HG02973 (cell line): ENCODE measurements around the gene TIGAR.

Source experiments
- ATAC-seq: cut with Tn5 transposase; IDR thresholded peaks from one replicate; pipeline ENCODE4 v1.9.1; 2021; ENCODE audit warnings: moderate library complexity; ENCODE audit not compliant: unreplicated experiment

Gene TIGAR

GRCh38 chr12:4303750-4304149, 17.3 kb upstream of the TIGAR start:
- no peak for ATAC-seq

- no peak for ATAC-seq
Observed at GRCh38 chr12:4307593-4308333, 13.2 kb upstream of the TIGAR start.

GRCh38 chr12:4308334-4308950, 12.6 kb upstream of the TIGAR start:
- no peak for ATAC-seq

- ATAC-seq: no peak
Observed at GRCh38 chr12:4311776-4312175, 9.2 kb upstream of the TIGAR start.

GRCh38 chr12:4312251-4312650, 8.8 kb upstream of the TIGAR start:
- no peak for ATAC-seq

GRCh38 chr12:4320497-4320852, 538 bp upstream of the TIGAR start:
- ATAC-seq: peak; percentile 35

GRCh38 chr12:4322726-4323125, 1.7 kb downstream of the TIGAR start:
- ATAC-seq: no peak

- ATAC-seq: no peak
Observed at GRCh38 chr12:4323396-4323795, 2.4 kb downstream of the TIGAR start.

- no peak for ATAC-seq
Observed at GRCh38 chr12:4324366-4324765, 3.4 kb downstream of the TIGAR start.

- no peak for ATAC-seq
Observed at GRCh38 chr12:4325966-4326365, 5.0 kb downstream of the TIGAR start.

GRCh38 chr12:4327293-4327692, 6.3 kb downstream of the TIGAR start:
- no peak for ATAC-seq

- ATAC-seq: no peak
Observed at GRCh38 chr12:4330203-4330602, 9.2 kb downstream of the TIGAR start.

GRCh38 chr12:4331221-4331620, 10.2 kb downstream of the TIGAR start:
- no peak for ATAC-seq

- ATAC-seq: no peak
Observed at GRCh38 chr12:4331842-4332241, 10.8 kb downstream of the TIGAR start.

- no peak for ATAC-seq
Observed at GRCh38 chr12:4346931-4347330, 25.9 kb downstream of the TIGAR start.

GRCh38 chr12:4353785-4354208, 32.8 kb downstream of the TIGAR start:
- no peak for ATAC-seq

GRCh38 chr12:4355156-4356040, 34.4 kb downstream of the TIGAR start:
- ATAC-seq: no peak

GRCh38 chr12:4356041-4356327, 35.0 kb downstream of the TIGAR start:
- ATAC-seq: no peak

GRCh38 chr12:4366090-4366489, 45.1 kb downstream of the TIGAR start:
- no peak for ATAC-seq

- no peak for ATAC-seq
Observed at GRCh38 chr12:4369548-4369947, 48.5 kb downstream of the TIGAR start.

GRCh38 chr12:4370265-4370664, 49.3 kb downstream of the TIGAR start:
- no peak for ATAC-seq

- ATAC-seq: no peak
Observed at GRCh38 chr12:4372653-4373052, 51.6 kb downstream of the TIGAR start.
